Small intestine (tissue), 7 donors: ENCODE measurements around the gene ZDHHC22. TPM values are rescaled to one million over a fixed set of nuclear protein-coding genes. Genes with fewer than 3 reads are reported as not detected.

Experiments used
- DNase-seq, 2 donors: peaks; one replicate each; pipeline versions ENCODE4 v3.0.0 to v3.0.0-alpha.2; 2013
- FAIRE-seq: peaks from 2 replicates; lab custom pipeline; 2012; peaks lifted over from hg19 to GRCh38; lab: Jason Lieb, UNC
- H3K27ac ChIP-seq, 3 donors: one replicate each; pipeline ENCODE4 v1.5.1; 2013; ENCODE audit warnings: low read length in 2 of 3, mild to moderate bottlenecking in 2 of 3, control low read depth in 1 of 3, inconsistent platforms in 1 of 3, low read depth in 1 of 3, moderate library complexity in 1 of 3
- H3K27me3 ChIP-seq, 3 donors: one replicate each; pipeline ENCODE4 v1.6.1; 2013; ENCODE audit warnings: low read length in 3 of 3, inconsistent platforms in 1 of 3; ENCODE audit not compliant: control insufficient read depth in 3 of 3, insufficient read depth in 3 of 3
- H3K36me3 ChIP-seq, 3 donors: one replicate each; pipeline ENCODE4 v1.6.1; 2013; ENCODE audit warnings: low read length in 3 of 3, inconsistent platforms in 1 of 3, low read depth in 1 of 3, mild to moderate bottlenecking in 1 of 3, moderate library complexity in 1 of 3; ENCODE audit not compliant: control insufficient read depth in 3 of 3, insufficient read depth in 2 of 3
- H3K4me1 ChIP-seq, 3 donors: one replicate each; pipeline ENCODE4 v1.6.1; 2013; ENCODE audit warnings: low read length in 2 of 3, inconsistent platforms in 1 of 3, low read depth in 1 of 3, mild to moderate bottlenecking in 1 of 3, moderate library complexity in 1 of 3; ENCODE audit not compliant: control insufficient read depth in 3 of 3, insufficient read depth in 2 of 3
- H3K4me3 ChIP-seq, 3 donors: one replicate each; pipeline ENCODE4 v1.5.1; 2013; ENCODE audit warnings: low read length in 3 of 3, control low read depth in 1 of 3, inconsistent platforms in 1 of 3, low read depth in 1 of 3, mild to moderate bottlenecking in 1 of 3, moderate library complexity in 1 of 3
- H3K9me3 ChIP-seq, 2 donors: one replicate each; pipeline ENCODE4 v1.6.1; 2013; ENCODE audit warnings: low read depth in 1 of 2, low read length in 1 of 2; ENCODE audit not compliant: control insufficient read depth in 2 of 2, insufficient read depth in 1 of 2
- WGBS, 3 donors: extraction: QIAGEN DNeasy Blood & Tissue Kit; methylation state at CpG; one replicate each; pipeline ENCODE4 v1.1.7; 2013; 5-methylcytosine and 5-hydroxymethylcytosine counted together
- polyA plus RNA-seq, 4 donors: library from polyadenylated mRNA; stranded (reverse) in 3 of 4; unstranded in 1 of 4; fragments of 200-250 nt in 3 of 4; fragments of 120-200 nt in 1 of 4; gene quantifications; one replicate each; pipeline versions ENCODE4 v1.2.1 to v1.2.3, GENCODE V29; 2013
- donor health status: healthy with polysubstance abuse.
- donor health status: control.
- donor health status: control.
- donor health status: Bipolar disorder and iron deficiency.
- donor health status: healthy.

Gene ZDHHC22
- polyA plus RNA-seq, 4 donors, result 0.12 to 0.33 TPM; not detected in 2

DNA sequence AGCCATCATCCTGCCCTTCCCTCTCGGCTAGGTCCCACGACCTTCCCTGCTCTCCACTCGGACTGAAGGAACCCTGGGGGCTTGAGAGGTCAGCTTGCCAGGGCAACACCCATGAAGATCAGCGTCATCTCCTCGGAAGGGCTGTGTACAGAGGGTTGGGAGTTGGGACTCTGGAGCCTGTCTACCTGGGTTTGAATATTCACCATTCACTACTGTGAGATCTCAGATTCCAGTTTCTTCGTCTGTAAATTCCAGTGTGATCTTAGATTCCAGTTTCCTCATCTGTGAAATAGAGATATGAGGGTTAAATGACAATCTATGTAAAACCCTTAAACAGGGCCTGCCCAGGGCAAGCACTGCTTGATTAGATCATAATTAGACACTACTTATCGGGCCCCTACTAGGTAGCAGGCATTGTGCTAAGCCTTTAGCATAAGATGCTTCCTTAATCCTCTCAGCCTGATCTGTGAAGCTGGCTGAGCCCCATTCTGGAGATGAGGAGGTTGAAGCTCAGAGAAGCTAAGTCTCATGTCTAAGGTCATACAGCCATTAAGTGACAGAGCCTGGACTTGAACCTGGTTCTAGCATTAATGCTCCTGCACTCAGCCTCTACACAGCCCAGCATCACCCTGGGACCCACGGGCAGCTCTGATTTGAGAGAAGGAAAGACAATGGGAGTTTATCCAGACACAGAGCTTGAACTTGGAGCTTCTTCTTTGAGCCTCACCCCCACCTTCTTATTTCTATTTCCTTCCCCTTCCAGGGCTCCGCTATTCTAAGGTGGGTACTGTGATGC, 612 bp upstream of the ZDHHC22 start:
- Histone ChIP-seq H3K36me3 (no peaks in the 10 kb centered on the region), H3K27me3 (peaks cover 22 to 88% (median 38%) of the 10 kb centered on the region in 3 donors), H3K27ac (no peak overlapping the region), H3K9me3 (no peaks in the 10 kb centered on the region), H3K4me1 (peaks cover 0 to 6% (median 0%) of the 10 kb centered on the region in 3 donors), H3K4me3 (no peak overlapping the region)
- FAIRE-seq, result no peak
- WGBS, 3 donors, result 8 to 11% (median 9%) methylated on average over 9 of the region's 9 CpGs
- DNase-seq, result no peak

DNA sequence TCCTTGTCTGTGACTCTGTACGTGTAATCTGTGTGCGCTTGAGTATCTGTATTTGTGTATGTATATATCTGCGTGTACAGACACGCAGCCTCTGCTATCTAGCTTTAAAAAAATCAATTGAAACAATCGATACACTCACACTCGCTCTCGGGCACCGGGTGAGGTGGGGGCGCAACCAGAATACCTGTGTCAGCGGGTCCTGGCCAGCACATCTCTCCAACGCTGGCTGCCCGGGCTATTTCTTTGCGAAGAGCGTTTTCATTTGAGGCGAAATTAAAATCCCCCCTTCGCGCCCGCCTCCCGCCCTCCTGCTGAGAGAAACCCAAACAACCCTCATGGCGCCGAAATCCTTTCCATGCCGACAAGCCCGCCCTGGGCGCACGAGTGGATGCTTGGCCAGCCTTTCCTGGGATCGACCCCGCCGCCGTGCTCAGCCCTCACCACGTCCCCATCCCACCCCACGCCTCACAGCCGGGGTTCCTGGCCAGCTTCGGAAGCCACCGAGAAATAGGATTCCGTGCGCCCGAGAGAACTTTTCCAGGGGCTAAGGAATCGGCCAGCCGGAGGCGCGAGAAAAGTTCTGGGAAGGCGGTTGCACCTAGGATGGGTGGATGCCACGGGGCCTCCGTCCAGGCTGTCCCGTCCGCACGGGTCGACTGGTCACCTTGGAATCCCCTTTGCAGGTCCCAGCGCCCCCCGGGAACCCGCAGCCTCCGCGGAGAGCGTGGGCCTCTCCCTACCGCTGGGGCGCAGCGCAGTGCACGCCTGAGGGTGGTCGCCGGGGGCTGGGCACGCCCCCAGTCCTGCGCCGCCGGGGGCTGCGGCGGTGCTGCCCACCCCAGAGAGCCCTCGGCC, 1.0 kb downstream of the ZDHHC22 start:
- Histone ChIP-seq H3K4me1 (peaks cover 0 to 6% (median 0%) of the 10 kb centered on the region in 3 donors), H3K4me3 (no peak overlapping the region), H3K36me3 (no peaks in the 10 kb centered on the region), H3K27ac (no peak overlapping the region), H3K27me3 (peaks cover 25 to 79% (median 29%) of the 10 kb centered on the region in 3 donors), H3K9me3 (no peaks in the 10 kb centered on the region)
- FAIRE-seq (no peak), DNase-seq (no peak)
- 2 to 5% (median 4%) methylated on average over 63 to 67 of the region's 67 CpGs for WGBS, 3 donors

DNA sequence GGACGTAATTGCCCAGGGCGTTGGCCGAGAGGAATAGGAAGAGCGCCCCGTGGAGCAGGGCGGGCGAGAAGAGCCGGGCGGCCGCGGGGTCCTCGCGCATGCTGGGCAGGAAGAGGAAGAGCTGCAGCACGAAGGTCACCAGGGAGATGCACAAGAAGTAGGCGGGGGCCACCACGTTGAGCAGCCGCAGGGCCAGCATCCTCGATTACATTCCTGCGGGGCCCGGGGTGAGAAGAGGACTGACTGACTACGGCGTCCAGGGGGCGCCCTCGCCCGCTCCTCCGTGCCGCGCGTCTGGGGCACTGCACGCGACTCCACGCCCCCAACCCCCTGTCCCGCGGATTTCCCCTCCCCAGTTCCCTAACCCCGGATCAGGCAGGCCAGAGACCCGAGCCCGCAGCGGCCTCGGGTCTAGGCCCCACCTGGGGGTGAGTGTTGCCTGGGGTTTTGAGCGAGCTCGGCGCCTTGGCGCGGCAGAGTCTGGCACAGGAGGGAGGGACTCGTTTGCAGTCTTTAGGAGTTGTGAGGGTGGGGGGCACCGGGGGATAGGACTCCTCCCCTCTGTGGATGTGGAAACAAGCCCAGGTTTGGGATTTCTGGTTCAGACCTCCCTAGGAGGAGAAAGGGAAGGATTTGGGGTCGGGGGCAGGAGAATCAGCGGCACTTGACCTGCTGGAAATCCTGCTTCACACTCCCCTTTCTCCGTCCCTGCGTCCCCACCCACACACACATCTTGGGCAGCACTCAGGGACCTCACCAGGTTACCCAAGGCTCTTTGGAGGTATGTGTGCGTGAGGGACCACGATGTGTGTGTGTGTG, 1.8 kb downstream of the ZDHHC22 start:
- Histone ChIP-seq H3K36me3 (no peaks in the 10 kb centered on the region), H3K27ac (no peak overlapping the region), H3K9me3 (no peaks in the 10 kb centered on the region), H3K4me1 (peaks cover 0 to 6% (median 0%) of the 10 kb centered on the region in 3 donors), H3K4me3 (no peak overlapping the region), H3K27me3 (peaks cover 25 to 77% (median 28%) of the 10 kb centered on the region in 3 donors)
- 2 to 5% (median 4%) methylated on average over 48 to 52 of the region's 52 CpGs for WGBS, 3 donors
- FAIRE-seq (no peak), DNase-seq (peak; percentile 6 to 52)

DNA sequence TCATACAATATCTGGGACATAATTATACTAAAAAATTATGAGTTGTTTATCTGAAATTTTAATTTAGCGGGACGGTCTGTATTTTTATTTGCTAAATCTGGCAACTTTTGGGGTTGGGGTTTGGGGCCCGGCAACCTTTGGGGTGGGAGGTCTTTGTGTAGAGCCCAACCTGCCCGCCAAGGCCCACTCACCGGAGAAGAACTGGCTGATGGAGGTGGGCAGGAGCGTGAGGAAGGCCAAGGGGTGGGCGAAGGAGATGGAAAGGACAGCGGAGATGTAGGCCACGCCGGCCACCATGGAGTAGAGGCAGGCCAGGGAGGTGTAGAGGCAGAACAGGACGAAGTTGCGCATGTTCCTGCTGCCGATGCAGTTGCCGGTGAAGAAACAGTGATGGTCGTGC, 2.6 kb downstream of the ZDHHC22 start:
- Histone ChIP-seq H3K9me3 (no peaks in the 10 kb centered on the region), H3K4me1 (peaks cover 0 to 6% (median 0%) of the 10 kb centered on the region in 3 donors), H3K27me3 (peaks cover 23 to 77% (median 25%) of the 10 kb centered on the region in 3 donors), H3K4me3 (no peak overlapping the region), H3K27ac (no peak overlapping the region), H3K36me3 (no peaks in the 10 kb centered on the region)
- no peak for DNase-seq
- WGBS, 3 donors, result 79 to 81% (median 81%) methylated on average over 15 of the region's 15 CpGs
- FAIRE-seq, result no peak

DNA sequence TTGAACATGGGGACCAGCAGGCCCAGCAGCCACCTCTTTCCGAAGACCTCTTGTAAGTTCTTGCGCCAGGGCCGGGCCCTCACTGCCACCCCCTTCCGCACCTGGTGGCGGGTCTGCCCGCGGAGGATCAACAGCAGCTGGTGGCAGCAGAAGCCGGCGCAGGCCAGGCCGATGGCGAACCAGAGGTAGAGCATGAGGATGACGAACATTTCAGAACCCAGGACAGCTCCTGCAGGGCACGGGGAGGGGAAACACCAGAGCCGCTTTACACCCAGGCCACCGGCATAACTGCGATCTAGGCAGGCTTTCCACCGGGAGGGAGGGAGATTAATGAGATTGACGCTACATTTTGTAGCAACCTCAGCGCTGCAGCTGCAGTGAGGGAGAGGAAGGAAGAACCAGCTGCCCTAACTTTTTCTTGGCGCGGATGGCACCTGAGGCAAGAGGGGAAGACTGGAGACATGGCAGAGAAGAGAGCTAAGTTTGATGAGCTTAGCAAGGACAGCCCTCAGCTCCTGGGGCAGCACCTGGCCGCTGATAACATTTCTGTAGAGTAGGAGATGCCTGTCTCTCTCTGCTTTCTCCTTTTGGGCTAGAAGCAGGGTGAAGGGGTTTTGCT, 7.8 kb downstream of the ZDHHC22 start:
- no peaks in the 10 kb centered on the region for H3K36me3 ChIP-seq
- no peak overlapping the region for H3K27ac ChIP-seq
- H3K9me3 ChIP-seq, result no peaks in the 10 kb centered on the region
- H3K4me3 ChIP-seq, result no peak overlapping the region
- H3K4me1 ChIP-seq, result no peaks in the 10 kb centered on the region
- H3K27me3 ChIP-seq, result peaks cover 3 to 55% (median 17%) of the 10 kb centered on the region in 3 donors
- 6 to 8% (median 7%) methylated on average over 22 of the region's 22 CpGs for WGBS, 3 donors
- FAIRE-seq (no peak), DNase-seq (peak; percentile 36 to 86)

DNA sequence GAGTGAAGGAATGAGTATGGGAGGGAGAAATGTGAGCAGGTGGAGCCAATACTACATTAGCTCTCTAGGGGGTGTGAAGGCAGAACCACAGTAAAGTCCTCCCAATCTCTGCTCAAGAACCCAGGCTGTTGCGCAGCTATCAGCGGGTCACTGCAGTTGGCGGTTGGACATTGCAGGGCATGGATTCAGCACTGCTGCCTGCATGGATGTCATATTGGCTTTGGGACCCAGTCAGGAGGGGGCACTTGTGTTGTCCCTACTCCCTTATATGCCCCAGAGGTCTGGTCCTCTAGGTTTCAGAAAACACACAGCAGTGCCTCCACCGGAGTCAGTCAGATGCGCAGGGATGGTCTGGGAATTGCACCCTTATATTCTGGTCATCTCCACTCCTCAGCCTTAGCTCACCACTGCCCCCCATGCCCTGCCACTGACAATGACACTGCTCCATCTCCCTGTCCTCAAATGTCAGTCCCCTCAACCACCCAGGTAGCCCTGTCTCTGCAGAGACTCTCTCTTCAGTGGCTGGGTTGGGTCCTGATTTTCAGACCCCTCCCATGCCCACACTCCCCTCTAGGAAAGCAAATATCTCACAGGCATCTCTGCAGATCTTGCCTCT, 9.6 kb downstream of the ZDHHC22 start:
- no peaks in the 10 kb centered on the region for H3K4me1 ChIP-seq
- peaks cover 3 to 53% (median 8%) of the 10 kb centered on the region in 3 donors for H3K27me3 ChIP-seq
- H3K4me3 ChIP-seq, result no peak overlapping the region
- 82 to 96% (median 94%) methylated on average over 5 of the region's 5 CpGs for WGBS, 3 donors
- H3K27ac ChIP-seq, result no peak overlapping the region
- H3K9me3 ChIP-seq, result no peaks in the 10 kb centered on the region
- no peaks in the 10 kb centered on the region for H3K36me3 ChIP-seq
- no peak for DNase-seq
- no peak for FAIRE-seq

DNA sequence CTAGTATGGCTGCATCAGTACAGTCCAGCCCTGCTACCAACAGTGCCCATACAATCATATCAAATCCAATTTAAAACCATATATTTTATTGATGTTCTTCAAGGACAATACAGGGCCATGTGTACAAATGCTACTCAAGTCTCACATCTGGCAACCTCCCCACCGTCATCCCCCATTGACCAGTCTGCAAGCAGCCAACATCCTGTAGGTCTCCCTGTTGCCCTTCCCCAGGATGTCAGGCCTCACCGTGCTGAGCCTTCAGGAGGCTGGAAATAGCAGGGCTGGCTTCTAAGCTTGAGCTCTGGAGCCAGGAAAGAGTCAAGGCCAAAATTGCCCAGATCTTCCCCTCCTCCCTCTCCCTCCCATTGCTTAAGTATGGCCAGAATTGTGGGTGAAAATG, 10.4 kb downstream of the ZDHHC22 start:
- Histone ChIP-seq H3K27me3 (peaks cover 0 to 60% (median 8%) of the 10 kb centered on the region in 3 donors), H3K9me3 (no peaks in the 10 kb centered on the region), H3K4me3 (no peak overlapping the region), H3K27ac (no peak overlapping the region), H3K36me3 (no peaks in the 10 kb centered on the region), H3K4me1 (no peaks in the 10 kb centered on the region)
- no peak for DNase-seq
- WGBS, 3 donors, result 61 to 71% (median 70%) methylated on average over 2 of the region's 2 CpGs
- FAIRE-seq, result no peak
